ENCODE results near the gene SELENOV.

- TF ChIP-seq CTCF (conservative IDR thresholded peaks at IDR 0.05 in 1 of 2, IDR thresholded peaks at IDR 0.05 in 1 of 2; ENCODE audit: low read depth in 1 of 2, low read length in 2 of 2) (peak; percentile 67 to 86), EZH2 (IDR thresholded peaks at IDR 0.05; ENCODE audit: low read length, missing control alignments) (no peak)
Observed at GRCh38 chr19:39474139-39474620, 40.8 kb upstream of the SELENOV start.

Measured in fibroblast of lung (primary cell).